Naive thymus-derived CD4-positive, alpha-beta T cell (primary cell): ENCODE data around the gene CREBBP. TPM values are rescaled to one million over a fixed set of nuclear protein-coding genes. Genes with fewer than 3 reads are reported as not detected.

ENCODE experiments used
- ATAC-seq: fragments of 150-1000 bp; cut with Tn5 transposase; 2 replicates; pipeline ENCODE4 v1.10.0; 2021; ENCODE audit warnings: mild to moderate bottlenecking, moderate library complexity
- CTCF ChIA-PET: fragments of 350-600 bp; sonication (Branson Sonifier 250); formaldehyde crosslinking; loops from one replicate; lab custom pipeline; 2021; ENCODE audit warnings: antibody characterized with exemption; lab: Charles Lee
- POLR2A ChIA-PET: fragments of 350-600 bp; sonication (Branson Sonifier 250); formaldehyde crosslinking; loops from one replicate; lab custom pipeline; 2021; ENCODE audit warnings: antibody characterized with exemption, inconsistent platforms; lab: Charles Lee
- DNase-seq, 9 donors: peaks; one replicate each; pipeline versions ENCODE4 v3.0.0 to v3.0.0-alpha.2; 2020 to 2022; ENCODE audit warnings: mixed read lengths in 1 of 9
- H3K27ac ChIP-seq: one replicate; pipeline ENCODE4 v1.7.0; 2013; ENCODE audit warnings: mild to moderate bottlenecking, low read depth, low read length, moderate library complexity
- H3K27me3 ChIP-seq, 2 donors: one replicate each; pipeline ENCODE4 v1.7.0; 2013; ENCODE audit warnings: low read length in 2 of 2, mild to moderate bottlenecking in 2 of 2, moderate library complexity in 2 of 2; ENCODE audit not compliant: control insufficient read depth in 2 of 2, insufficient read depth in 2 of 2
- H3K36me3 ChIP-seq, 3 experiments: 1 replicate in 2 of 3; 2 replicates in 1 of 3; pipeline ENCODE4 v1.7.0; 2013; ENCODE audit warnings: low read length in 3 of 3, mild to moderate bottlenecking in 3 of 3, moderate library complexity in 1 of 3; ENCODE audit not compliant: insufficient read depth in 3 of 3, control insufficient read depth in 2 of 3
- H3K4me1 ChIP-seq, 2 donors: one replicate each; pipeline ENCODE4 v1.7.0; 2013; ENCODE audit warnings: low read length in 2 of 2, mild to moderate bottlenecking in 2 of 2, moderate library complexity in 1 of 2; ENCODE audit not compliant: control insufficient read depth in 2 of 2, insufficient read depth in 2 of 2
- H3K4me3 ChIP-seq: 2 replicates; pipeline ENCODE4 v1.7.0; 2013; ENCODE audit warnings: mild to moderate bottlenecking, low read length
- H3K9me3 ChIP-seq, 3 experiments: 1 replicate in 2 of 3; 2 replicates in 1 of 3; pipeline ENCODE4 v1.7.0; 2013; ENCODE audit warnings: low read length in 3 of 3; ENCODE audit not compliant: control insufficient read depth in 2 of 3
- H3K27ac Mint-ChIP-seq, 9 donors: one replicate each; pipeline ENCODE4 v1.8.0; 2020 to 2022; ENCODE audit warnings: mixed read lengths in 9 of 9, mild to moderate bottlenecking in 8 of 9, moderate library complexity in 5 of 9, inconsistent platforms in 2 of 9
- H3K27me3 Mint-ChIP-seq, 5 donors: one replicate each; pipeline ENCODE4 v1.8.0; 2021 to 2022; ENCODE audit warnings: mixed read lengths in 5 of 5, mild to moderate bottlenecking in 1 of 5
- H3K36me3 Mint-ChIP-seq, 5 donors: one replicate each; pipeline ENCODE4 v1.8.0; 2020 to 2022; ENCODE audit warnings: mixed read lengths in 5 of 5, mild to moderate bottlenecking in 3 of 5, inconsistent platforms in 1 of 5
- H3K4me1 Mint-ChIP-seq, 7 donors: one replicate each; pipeline ENCODE4 v1.8.0; 2020 to 2022; ENCODE audit warnings: mixed read lengths in 7 of 7, mild to moderate bottlenecking in 3 of 7, inconsistent platforms in 1 of 7
- H3K4me3 Mint-ChIP-seq, 10 donors: one replicate each; pipeline ENCODE4 v1.8.0; 2020 to 2022; ENCODE audit warnings: mild to moderate bottlenecking in 10 of 10, mixed read lengths in 10 of 10, moderate library complexity in 6 of 10, inconsistent platforms in 2 of 10
- H3K9me3 Mint-ChIP-seq, 11 donors: one replicate each; pipeline ENCODE4 v1.8.0; 2020 to 2022; ENCODE audit warnings: mixed read lengths in 11 of 11, mild to moderate bottlenecking in 4 of 11, inconsistent platforms in 1 of 11, moderate library complexity in 1 of 11
- intact Hi-C, 2 donors: fragments of 100-400 bp; cut with micrococcal nuclease; formaldehyde crosslinking; loops; one replicate each; pipeline ENCODE4 v1.15.1; 2023
- polyA plus RNA-seq, 2 donors: library from polyadenylated mRNA; unstranded; fragments of 300-500 nt; fragmentation: Illumina TruSeq; gene quantifications; one replicate each; pipeline ENCODE4 v1.2.3, GENCODE V29; 2021
- total RNA-seq, 6 experiments: library from RNA in 5 of 6; stranded (reverse) in 5 of 6; gene quantifications; 1 replicate in 5 of 6; 2 replicates in 1 of 6; pipeline ENCODE4 v1.2.3 and lab custom pipeline; 2021 to 2026

The CREBBP gene
- total and polyA plus RNA-seq, 7 experiments from 2014 or later, result 10.5 to 194 (median 126) TPM

DNA sequence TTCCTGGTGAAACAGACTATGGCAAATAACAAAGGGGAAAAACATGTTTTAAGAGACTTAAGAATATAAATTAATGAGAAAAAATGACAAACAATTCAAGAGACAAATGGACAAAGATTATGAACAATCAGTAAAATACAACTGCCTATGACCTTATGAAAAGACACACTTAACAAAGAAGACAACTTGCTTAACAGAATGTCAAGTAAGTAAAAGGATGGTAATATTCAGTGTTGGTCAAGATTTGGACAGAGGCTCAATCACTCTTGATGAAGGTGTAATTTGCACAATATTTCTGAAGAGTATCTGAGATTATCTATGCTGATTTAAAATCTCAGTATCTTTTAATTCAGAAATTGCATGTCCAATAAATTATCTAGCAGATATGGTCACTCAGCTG, 34.4 kb downstream of the CREBBP start:
- no peak for ATAC-seq
- Mint-ChIP-seq H3K4me3 (peak overlapping the region in 4 of 10 donors; percentile 8 to 50 (median 34)), H3K27me3 (no peaks in the 10 kb centered on the region), H3K27ac (peak overlapping the region in 2 of 9 donors; percentile 22 to 29), H3K9me3 (no peaks in the 10 kb centered on the region), H3K36me3 (peaks cover 0 to 21% (median 13%) of the 10 kb centered on the region in 5 donors), H3K4me1 (peaks cover 13 to 81% (median 70%) of the 10 kb centered on the region in 7 donors)
- Histone ChIP-seq H3K4me3 (no peak overlapping the region), H3K27me3 (no peaks in the 10 kb centered on the region), H3K9me3 (no peaks in the 10 kb centered on the region), H3K36me3 (peaks cover 6 to 23% (median 8%) of the 10 kb centered on the region in 3 experiments), H3K27ac (no peak overlapping the region), H3K4me1 (peaks cover 8 to 17% of the 10 kb centered on the region in 2 donors)
- ChIA-PET CTCF (no interaction called here), POLR2A (no interaction called here)
- intact Hi-C loops, result loop anchor here in 1 of 2 donors (10.0 kb wide), 1 partner anchor 51 kb away; no protein-coding TSS in a partner anchor
- DNase-seq, result no peak

DNA sequence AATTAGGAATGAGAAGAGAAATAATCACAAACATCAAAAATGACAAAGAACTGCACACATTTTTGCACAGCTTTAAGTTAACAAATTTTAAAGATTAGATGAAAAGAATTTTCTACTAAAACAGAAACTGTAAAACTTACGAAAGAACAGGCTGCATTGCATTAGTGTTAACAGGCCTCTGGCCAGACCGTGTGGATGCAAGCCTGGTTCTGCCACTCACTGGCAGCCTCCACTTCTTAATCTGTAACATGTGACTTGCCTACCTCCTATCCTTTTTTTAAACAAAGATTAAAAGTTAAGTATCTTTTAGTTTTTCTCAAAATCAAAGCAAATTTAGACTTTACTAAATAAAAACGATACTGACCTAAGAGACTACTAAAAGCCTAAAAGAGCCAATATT, 37.5 kb downstream of the CREBBP start:
- POLR2A ChIA-PET, result no interaction called here
- Mint-ChIP-seq H3K4me3 (peak overlapping the region in 1 of 10 donors; percentile 27), H3K27me3 (no peaks in the 10 kb centered on the region), H3K4me1 (peaks cover 17 to 86% (median 80%) of the 10 kb centered on the region in 7 donors), H3K9me3 (no peaks in the 10 kb centered on the region), H3K27ac (no peak overlapping the region), H3K36me3 (peaks cover 0 to 9% (median 5%) of the 10 kb centered on the region in 5 donors)
- no peak overlapping the region for H3K4me3 ChIP-seq
- CTCF ChIA-PET, result no interaction called here
- H3K4me1 ChIP-seq, result peaks cover 8 to 17% of the 10 kb centered on the region in 2 donors
- no peak overlapping the region for H3K27ac ChIP-seq
- H3K36me3 ChIP-seq, result peaks cover 0 to 7% (median 0%) of the 10 kb centered on the region in 3 experiments
- no peak for DNase-seq
- ATAC-seq, result no peak
- intact Hi-C loops, result loop anchor here in 1 of 2 donors (10.0 kb wide), 1 partner anchor 48 kb away; no protein-coding TSS in a partner anchor
- no peaks in the 10 kb centered on the region for H3K27me3 ChIP-seq
- H3K9me3 ChIP-seq, result no peaks in the 10 kb centered on the region

DNA sequence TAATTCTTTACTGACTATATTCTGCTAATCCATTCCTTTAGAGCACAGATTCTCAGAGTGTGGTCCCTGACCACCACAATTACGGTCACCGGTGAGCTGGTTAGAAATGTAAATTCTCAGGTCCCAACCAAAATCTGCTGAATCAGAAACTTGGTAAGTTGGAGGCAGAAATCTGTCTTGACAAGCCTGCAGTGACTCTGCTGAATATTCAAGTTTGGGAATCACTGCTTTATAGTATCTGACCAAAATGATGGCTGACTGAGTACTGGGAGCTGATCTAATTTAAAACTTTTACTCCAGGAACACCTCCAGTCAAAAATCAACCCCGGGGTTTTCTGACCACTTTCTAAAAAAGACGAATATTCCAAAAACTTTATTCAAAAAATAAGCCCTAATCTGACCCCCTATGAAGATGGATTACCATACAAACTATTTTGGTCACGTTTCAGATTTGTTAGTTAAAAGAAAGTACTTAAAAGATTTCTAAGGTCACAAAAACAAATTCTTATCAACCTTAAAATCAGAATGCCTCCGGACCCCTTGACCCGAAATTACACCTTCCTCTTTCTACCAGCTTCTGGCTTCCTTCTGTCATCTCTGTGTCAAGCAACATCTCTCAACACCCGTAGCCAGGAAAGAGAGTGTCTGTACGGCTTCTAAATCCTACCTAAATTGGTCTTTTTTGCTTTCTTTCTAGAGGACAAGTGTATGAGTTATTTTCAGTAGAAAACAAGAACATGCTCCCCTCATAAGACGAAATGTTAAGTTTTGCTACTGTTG, 38.6 kb downstream of the CREBBP start:
- Mint-ChIP-seq H3K4me3 (peak overlapping the region in 3 of 10 donors; percentile 10 to 31 (median 17)), H3K9me3 (no peaks in the 10 kb centered on the region), H3K27me3 (no peaks in the 10 kb centered on the region), H3K27ac (peak overlapping the region in 7 of 9 donors; percentile 7 to 61 (median 27)), H3K4me1 (peaks cover 12 to 83% (median 77%) of the 10 kb centered on the region in 7 donors), H3K36me3 (peaks cover 0 to 11% (median 7%) of the 10 kb centered on the region in 5 donors)
- intact Hi-C loops, result loop anchor here in 1 of 2 donors (10.0 kb wide), 1 partner anchor 47 kb away; no protein-coding TSS in a partner anchor
- Histone ChIP-seq H3K9me3 (no peaks in the 10 kb centered on the region), H3K27ac (no peak overlapping the region), H3K4me1 (peaks cover 8 to 12% of the 10 kb centered on the region in 2 donors), H3K27me3 (no peaks in the 10 kb centered on the region), H3K36me3 (peaks cover 0 to 10% (median 0%) of the 10 kb centered on the region in 3 experiments), H3K4me3 (no peak overlapping the region)
- ATAC-seq (no peak), DNase-seq (no peak)
- ChIA-PET POLR2A (no interaction called here), CTCF (no interaction called here)

DNA sequence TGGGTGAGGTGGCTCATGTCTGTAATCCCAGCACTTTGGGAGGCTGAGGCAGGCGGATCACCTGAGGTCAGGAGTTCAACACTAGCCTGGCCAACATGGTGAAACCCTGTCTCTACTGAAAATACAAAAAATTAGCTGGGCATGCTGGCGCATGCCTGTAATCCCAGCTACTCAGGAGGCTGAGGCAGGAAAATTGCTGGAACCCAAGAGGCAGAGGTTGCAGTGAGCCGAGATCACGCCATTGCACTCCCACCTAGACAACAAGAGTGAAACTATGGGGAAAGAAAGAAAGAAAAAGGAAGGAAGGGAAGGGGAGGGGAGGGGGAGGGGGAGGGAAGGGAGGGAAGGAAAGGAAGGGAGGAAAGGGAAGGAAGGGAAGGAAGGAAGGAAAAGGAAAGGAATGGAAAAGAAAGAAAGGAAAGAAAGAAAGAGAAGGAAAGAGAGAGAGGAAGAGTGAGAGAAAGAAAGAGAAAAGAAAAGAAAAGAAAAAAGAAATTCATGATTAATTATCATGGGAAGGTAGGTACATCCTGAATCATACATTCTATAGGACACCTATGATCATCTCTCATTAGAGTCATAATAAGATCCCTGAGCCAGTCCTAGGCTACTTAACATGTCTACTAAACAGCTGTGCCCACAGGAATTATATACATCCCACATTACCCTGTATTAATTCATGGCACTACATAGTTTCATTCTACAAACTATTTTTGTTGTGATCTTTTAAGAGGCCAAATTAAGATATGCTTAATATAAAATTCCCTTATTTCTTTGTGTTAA, 40.9 kb downstream of the CREBBP start:
- ChIA-PET POLR2A (no interaction called here), CTCF (interaction anchor here (0.6 kb wide), 1 partner anchor 148 kb away, joined by 3 read pairs; no protein-coding TSS in a partner anchor)
- intact Hi-C loops, result loop anchor here in 1 of 2 donors (10.0 kb wide), 1 partner anchor 45 kb away; no protein-coding TSS in a partner anchor
- peaks cover 0 to under 1% (median 0%) of the 10 kb centered on the region in 11 donors for H3K9me3 Mint-ChIP-seq
- peak overlapping the region in 1 of 9 donors; percentile 14 for H3K27ac Mint-ChIP-seq
- H3K4me1 Mint-ChIP-seq, result peaks cover 9 to 65% (median 60%) of the 10 kb centered on the region in 7 donors
- H3K9me3 ChIP-seq, result no peaks in the 10 kb centered on the region
- ATAC-seq (no peak), DNase-seq (no peak)
- peaks cover 0 to 10% (median 0%) of the 10 kb centered on the region in 3 experiments for H3K36me3 ChIP-seq
- no peak overlapping the region for H3K27ac ChIP-seq
- peaks cover under 1 to 18% (median 4%) of the 10 kb centered on the region in 5 donors for H3K36me3 Mint-ChIP-seq
- no peak overlapping the region for H3K4me3 ChIP-seq
- peak overlapping the region in 1 of 10 donors; percentile 16 for H3K4me3 Mint-ChIP-seq
- H3K27me3 Mint-ChIP-seq, result no peaks in the 10 kb centered on the region
- peaks cover 7 to 8% of the 10 kb centered on the region in 2 donors for H3K4me1 ChIP-seq
- H3K27me3 ChIP-seq, result no peaks in the 10 kb centered on the region

DNA sequence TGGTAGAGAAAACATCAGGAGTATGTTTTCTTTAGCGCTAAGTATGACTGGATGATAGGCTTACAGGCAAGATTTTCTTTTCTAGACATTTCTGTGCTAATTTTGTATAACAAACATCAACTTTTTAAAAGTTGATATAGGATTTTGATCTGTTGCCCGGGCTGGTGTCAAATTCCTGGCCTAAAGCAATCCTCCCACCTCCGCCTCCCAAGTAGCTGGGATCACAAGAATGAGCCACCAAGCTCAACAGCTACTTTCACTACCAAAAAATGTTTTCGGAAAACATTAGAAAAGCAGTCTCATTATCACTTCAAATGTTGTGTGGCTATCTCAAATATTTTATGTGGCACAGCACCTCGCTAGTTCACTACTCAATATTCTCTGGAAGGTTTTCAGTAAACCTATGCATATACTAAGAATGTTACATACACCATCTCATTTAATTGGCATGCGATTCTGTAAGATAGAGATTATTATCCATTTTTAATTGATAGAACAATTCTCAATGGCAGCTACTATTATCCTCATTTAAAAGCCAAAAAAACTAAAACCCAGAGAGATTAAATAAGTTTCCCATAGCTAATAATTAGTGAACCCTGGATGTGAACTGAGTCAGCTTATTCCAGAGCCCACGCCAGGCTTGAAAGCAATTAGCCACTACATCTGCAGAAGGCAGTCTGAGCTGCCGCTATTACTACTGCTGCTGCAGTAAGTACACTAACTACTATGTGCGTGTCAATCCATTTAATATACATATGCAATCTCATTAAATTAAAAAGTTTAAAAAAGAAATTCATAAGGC, 41.7 kb downstream of the CREBBP start:
- intact Hi-C loops, result no loop called here
- DNase-seq (no peak), ATAC-seq (no peak)
- peaks cover 0 to 4% (median 0%) of the 10 kb centered on the region in 3 experiments for H3K9me3 ChIP-seq
- Mint-ChIP-seq H3K4me3 (peak overlapping the region in 1 of 10 donors; percentile 21), H3K36me3 (peaks cover 6 to 26% (median 12%) of the 10 kb centered on the region in 5 donors), H3K4me1 (peaks cover 9 to 67% (median 63%) of the 10 kb centered on the region in 7 donors), H3K27ac (peak overlapping the region in 1 of 9 donors; percentile 45), H3K9me3 (peaks cover 0 to 9% (median 2%) of the 10 kb centered on the region in 11 donors), H3K27me3 (no peaks in the 10 kb centered on the region)
- ChIA-PET CTCF (interaction anchor here (0.6 kb wide), 1 partner anchor 147 kb away, joined by 3 read pairs; no protein-coding TSS in a partner anchor), POLR2A (no interaction called here)
- H3K27ac ChIP-seq, result no peak overlapping the region
- no peak overlapping the region for H3K4me3 ChIP-seq
- H3K4me1 ChIP-seq, result peaks cover 4 to 8% of the 10 kb centered on the region in 2 donors
- H3K36me3 ChIP-seq, result peaks cover 0 to 16% (median 0%) of the 10 kb centered on the region in 3 experiments
- H3K27me3 ChIP-seq, result no peaks in the 10 kb centered on the region
